GM21526 (cell line): ENCODE results near the gene NKAP.
"Not testable (repeated sequence)": the region's sequence is repeated elsewhere in the genome, so short reads cannot be mapped to it uniquely, and the experiment has no call there.

Experiments
- ATAC-seq: cut with Tn5 transposase; IDR thresholded peaks from one replicate; pipeline ENCODE4 v1.9.1; 2021; ENCODE audit warnings: moderate library complexity; ENCODE audit not compliant: unreplicated experiment, low FRiP score

Gene NKAP

GRCh38 chrX:119943185-119943988, at the start of gene NKAP:
NKAP (minus strand) TSS chrX:119943751; CDS start chrX:119943605, 146 bp downstream.
- ATAC-seq = peak; percentile 79

- no peak for ATAC-seq
Observed at GRCh38 chrX:119991005-119991787, 47.6 kb upstream of the NKAP start.

- ATAC-seq = no peak
Observed at GRCh38 chrX:119990556-119991004, 47.0 kb upstream of the NKAP start.

- ATAC-seq = no peak
Observed at GRCh38 chrX:119989905-119990555, 46.5 kb upstream of the NKAP start.

GRCh38 chrX:119986203-119986602, 42.7 kb upstream of the NKAP start:
- no peak for ATAC-seq

GRCh38 chrX:119984652-119985051, 41.1 kb upstream of the NKAP start:
- ATAC-seq = no peak

- ATAC-seq = no peak
Observed at GRCh38 chrX:119983494-119983893, 39.9 kb upstream of the NKAP start.

GRCh38 chrX:119982145-119982544, 38.6 kb upstream of the NKAP start:
- ATAC-seq = no peak

GRCh38 chrX:119981286-119982070, 37.9 kb upstream of the NKAP start:
- no peak for ATAC-seq

GRCh38 chrX:119977172-119977571, 33.6 kb upstream of the NKAP start:
- ATAC-seq = not testable (repeated sequence)

GRCh38 chrX:119971184-119971583, 27.6 kb upstream of the NKAP start:
- ATAC-seq = no peak

- no peak for ATAC-seq
Observed at GRCh38 chrX:119970574-119970973, 27.0 kb upstream of the NKAP start.

GRCh38 chrX:119966837-119967236, 23.3 kb upstream of the NKAP start:
- ATAC-seq = not testable (repeated sequence)

- no peak for ATAC-seq
Observed at GRCh38 chrX:119960625-119961024, 17.1 kb upstream of the NKAP start.

- ATAC-seq = not testable (repeated sequence)
Observed at GRCh38 chrX:119955807-119956570, 12.4 kb upstream of the NKAP start.

GRCh38 chrX:119954374-119954773, 10.8 kb upstream of the NKAP start:
- ATAC-seq = no peak

- ATAC-seq = no peak
Observed at GRCh38 chrX:119948381-119948780, 4.8 kb upstream of the NKAP start.

GRCh38 chrX:119945481-119945880, 1.9 kb upstream of the NKAP start:
- ATAC-seq = no peak

GRCh38 chrX:119942831-119943184, 743 bp downstream of the NKAP start:
- ATAC-seq = peak; percentile 2
